COLO668 (cell line): ENCODE data around the gene ADCY7.

Experiments
- DNase-seq: peaks from one replicate; lab custom pipeline; 2025; ENCODE audit not compliant: unreplicated experiment; lab: John Stamatoyannopoulos, UW

ADCY7 gene

GRCh38 chr16:50279504-50279865 is 13.1 kb downstream of the ADCY7 start:
- DNase-seq = peak; percentile 26

- DNase-seq = no peak
Observed at GRCh38 chr16:50280932-50281331, 14.6 kb downstream of the ADCY7 start.

GRCh38 chr16:50281391-50282009 is 15.1 kb downstream of the ADCY7 start:
- peak; percentile 75 for DNase-seq

- no peak for DNase-seq
Observed at GRCh38 chr16:50282010-50282538, 15.7 kb downstream of the ADCY7 start.

GRCh38 chr16:50282955-50283631 is 16.7 kb downstream of the ADCY7 start:
- no peak for DNase-seq

GRCh38 chr16:50284131-50284911 is 18.0 kb downstream of the ADCY7 start:
- DNase-seq = peak; percentile 35

GRCh38 chr16:50285406-50286003 is 19.2 kb downstream of the ADCY7 start:
- DNase-seq = no peak

- DNase-seq = no peak
Observed at GRCh38 chr16:50286681-50287080, 20.3 kb downstream of the ADCY7 start.

GRCh38 chr16:50288026-50288425 is 21.7 kb downstream of the ADCY7 start:
- DNase-seq = no peak

GRCh38 chr16:50288920-50289319 is 22.6 kb downstream of the ADCY7 start:
- no peak for DNase-seq

GRCh38 chr16:50289950-50290764 is 23.8 kb downstream of the ADCY7 start:
- peak; percentile 9 for DNase-seq

GRCh38 chr16:50290856-50291255 is 24.5 kb downstream of the ADCY7 start:
- DNase-seq = no peak

GRCh38 chr16:50291719-50292565 is 25.6 kb downstream of the ADCY7 start:
- DNase-seq = no peak

- no peak for DNase-seq
Observed at GRCh38 chr16:50292566-50292948, 26.2 kb downstream of the ADCY7 start.

GRCh38 chr16:50293041-50293783 is 26.9 kb downstream of the ADCY7 start:
- DNase-seq = no peak

- DNase-seq = no peak
Observed at GRCh38 chr16:50293994-50294855, 27.9 kb downstream of the ADCY7 start.

GRCh38 chr16:50294955-50295354 is 28.6 kb downstream of the ADCY7 start:
- DNase-seq = no peak

GRCh38 chr16:50295541-50296132 is 29.3 kb downstream of the ADCY7 start:
- DNase-seq = no peak
